ENCODE measurements around the gene MBD2. TPM values are rescaled to one million over a fixed set of nuclear protein-coding genes. Genes with fewer than 3 reads are reported as not detected.
"Not testable (repeated sequence)": the region's sequence is repeated elsewhere in the genome, so short reads cannot be mapped to it uniquely, and the experiment has no call there.

MBD2 gene
- total RNA-seq, 1 experiment from 2014 or later: 79.1 TPM

GRCh38 chr18:54125429-54125828 is 99.0 kb downstream of the MBD2 start:
- Histone ChIP-seq H2AFZ (ENCODE audit: low read depth, low read length, poor library complexity, severe bottlenecking) (no peak overlapping the region), H3K79me2 (ENCODE audit: insufficient read depth, low read length) (no peaks in the 10 kb centered on the region), H3K27me3 (ENCODE audit: insufficient read depth, low read length) (no peaks in the 10 kb centered on the region), H3K4me1 (ENCODE audit: control insufficient read depth in 1 of 2, insufficient read depth in 2 of 2, low read length in 2 of 2) (no peaks in the 10 kb centered on the region), H3K27ac (ENCODE audit: low read depth, low read length) (no peak overlapping the region), H3K9me2 (ENCODE audit: insufficient read depth) (no peaks in the 10 kb centered on the region), H3K4me3 (replicated peaks in 1 of 2; ENCODE audit: low read depth in 1 of 2, low read length in 2 of 2) (no peak overlapping the region), H3K4me2 (ENCODE audit: low read length) (no peak overlapping the region), H3K9ac (ENCODE audit: low read length) (no peak overlapping the region), H3K9me3 (ENCODE audit: control insufficient read depth in 1 of 2, insufficient read depth in 1 of 2, low read depth in 1 of 2, low read length in 2 of 2) (no peaks in the 10 kb centered on the region), H3K36me3 (ENCODE audit: control insufficient read depth in 1 of 2, insufficient read depth in 2 of 2, low read length in 2 of 2) (no peaks in the 10 kb centered on the region), H4K20me1 (ENCODE audit: insufficient read depth) (no peaks in the 10 kb centered on the region)
- intact Hi-C loops (cut with micrococcal nuclease): no loop called here
- ChIA-PET POLR2A (no interaction called here), RAD21 (ENCODE audit: low non-redundant PET in 1 of 2, low total read pairs in 2 of 2, uncharacterized antibody in 2 of 2, unreplicated experiment in 2 of 2) (no interaction called here), CTCF (no interaction called here)
- no peak for DNase-seq (ENCODE audit: low read depth, low spot score)
- no peak for ATAC-seq
- BruUV-seq (replicated peaks): no TSS peak
- TF ChIP-seq SP1 (IDR thresholded peaks at IDR 0.05; ENCODE audit: low read depth): no peak
- TF ChIP-seq ZBTB33 (IDR thresholded peaks at IDR 0.05; ENCODE audit: extremely low read depth, insufficient replicate concordance, low read length): no peak
- TF ChIP-seq ELF1 (IDR thresholded peaks at IDR 0.05; ENCODE audit: borderline replicate concordance, low read depth): no peak
- TF ChIP-seq YY1 (IDR thresholded peaks at IDR 0.05; ENCODE audit: extremely low read depth, insufficient replicate concordance, low read depth, low read length): no peak

GRCh38 chr18:54123720-54124440 is 100.6 kb downstream of the MBD2 start:
- H3K4me1 ChIP-seq (ENCODE audit: control insufficient read depth in 1 of 2, insufficient read depth in 2 of 2, low read length in 2 of 2); DNase-seq (ENCODE audit: low read depth, low spot score); H3K36me3 ChIP-seq (ENCODE audit: control insufficient read depth in 1 of 2, insufficient read depth in 2 of 2, low read length in 2 of 2); H4K20me1 ChIP-seq (ENCODE audit: insufficient read depth); H3K9me2 ChIP-seq (ENCODE audit: insufficient read depth); H3K9ac ChIP-seq (ENCODE audit: low read length); H3K4me3 ChIP-seq (replicated peaks in 1 of 2; ENCODE audit: low read depth in 1 of 2, low read length in 2 of 2); H3K79me2 ChIP-seq (ENCODE audit: insufficient read depth, low read length); ATAC-seq; CTCF ChIA-PET; H3K4me2 ChIP-seq (ENCODE audit: low read length); H3K27ac ChIP-seq (ENCODE audit: low read depth, low read length); H2AFZ ChIP-seq (ENCODE audit: low read depth, low read length, poor library complexity, severe bottlenecking); RAD21 ChIA-PET (ENCODE audit: low non-redundant PET in 1 of 2, low total read pairs in 2 of 2, uncharacterized antibody in 2 of 2, unreplicated experiment in 2 of 2); intact Hi-C loops (cut with micrococcal nuclease); H3K27me3 ChIP-seq (ENCODE audit: insufficient read depth, low read length); H3K9me3 ChIP-seq (ENCODE audit: control insufficient read depth in 1 of 2, insufficient read depth in 1 of 2, low read depth in 1 of 2, low read length in 2 of 2); BruUV-seq (replicated peaks); POLR2A ChIA-PET: not testable (repeated sequence)

All from HCT116 (cell line).